GM12801 (cell line): ENCODE results near the gene ASGR2.

ENCODE experiments used
- TF ChIP-seq, protein P1 (sequence below): IDR thresholded peaks from one replicate; pipeline ENCODE4 v1.5.1; 2011; ENCODE audit warnings: control low read depth; ENCODE audit not compliant: insufficient read length; ENCODE audit errors: extremely low read depth

Gene ASGR2

DNA sequence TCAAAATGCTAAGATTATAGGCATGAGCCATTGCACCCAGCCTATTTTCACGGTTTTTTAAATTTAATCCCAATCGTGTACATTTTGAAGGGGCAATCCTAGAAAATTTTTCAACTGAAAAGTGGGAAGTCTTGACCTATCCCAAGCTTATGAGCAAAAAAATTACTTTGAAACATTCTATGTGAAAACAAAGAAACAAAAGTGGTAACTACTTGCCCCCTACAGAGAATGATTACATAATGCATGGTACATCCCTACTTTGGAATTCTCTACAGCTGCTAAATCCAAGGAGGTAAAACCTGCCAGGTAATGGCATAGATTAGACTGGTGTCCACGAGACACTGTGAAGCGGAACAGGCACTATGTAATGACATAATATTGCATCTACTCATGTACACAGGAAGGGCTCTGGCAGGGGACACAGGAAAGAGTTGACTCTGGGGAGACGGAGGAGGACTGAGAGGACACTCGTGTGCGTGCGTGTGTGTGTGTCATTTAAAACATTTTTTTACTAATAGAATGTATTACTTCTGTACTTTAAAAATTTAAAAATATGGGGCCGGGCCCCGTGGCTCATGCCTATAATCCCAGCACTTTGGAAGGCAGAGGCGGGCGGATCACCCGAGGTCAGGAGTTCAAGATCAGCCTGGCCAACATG lies 15.7 kb downstream of the ASGR2 start:
- TF ChIP-seq, protein P1, sequence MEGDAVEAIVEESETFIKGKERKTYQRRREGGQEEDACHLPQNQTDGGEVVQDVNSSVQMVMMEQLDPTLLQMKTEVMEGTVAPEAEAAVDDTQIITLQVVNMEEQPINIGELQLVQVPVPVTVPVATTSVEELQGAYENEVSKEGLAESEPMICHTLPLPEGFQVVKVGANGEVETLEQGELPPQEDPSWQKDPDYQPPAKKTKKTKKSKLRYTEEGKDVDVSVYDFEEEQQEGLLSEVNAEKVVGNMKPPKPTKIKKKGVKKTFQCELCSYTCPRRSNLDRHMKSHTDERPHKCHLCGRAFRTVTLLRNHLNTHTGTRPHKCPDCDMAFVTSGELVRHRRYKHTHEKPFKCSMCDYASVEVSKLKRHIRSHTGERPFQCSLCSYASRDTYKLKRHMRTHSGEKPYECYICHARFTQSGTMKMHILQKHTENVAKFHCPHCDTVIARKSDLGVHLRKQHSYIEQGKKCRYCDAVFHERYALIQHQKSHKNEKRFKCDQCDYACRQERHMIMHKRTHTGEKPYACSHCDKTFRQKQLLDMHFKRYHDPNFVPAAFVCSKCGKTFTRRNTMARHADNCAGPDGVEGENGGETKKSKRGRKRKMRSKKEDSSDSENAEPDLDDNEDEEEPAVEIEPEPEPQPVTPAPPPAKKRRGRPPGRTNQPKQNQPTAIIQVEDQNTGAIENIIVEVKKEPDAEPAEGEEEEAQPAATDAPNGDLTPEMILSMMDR, result no peak

DNA sequence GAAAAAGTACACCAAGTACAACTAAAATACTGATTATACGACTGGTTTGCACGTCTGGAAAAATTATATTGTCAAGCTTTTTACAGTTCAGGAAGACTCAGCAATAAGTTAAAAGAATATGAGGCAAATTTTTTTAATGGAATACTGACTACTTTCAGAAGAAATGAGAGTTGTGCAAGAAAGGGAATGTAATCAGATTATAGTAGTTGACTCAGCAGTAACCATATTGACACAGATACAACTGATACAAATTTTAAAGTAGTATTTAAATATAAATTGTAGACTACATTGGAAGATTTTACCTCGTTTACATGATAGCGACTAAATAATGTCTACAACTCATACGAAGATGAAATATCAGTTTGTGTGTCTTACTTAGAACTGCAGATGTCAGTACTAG lies 16.7 kb downstream of the ASGR2 start:
- TF ChIP-seq, protein P1, result no peak

DNA sequence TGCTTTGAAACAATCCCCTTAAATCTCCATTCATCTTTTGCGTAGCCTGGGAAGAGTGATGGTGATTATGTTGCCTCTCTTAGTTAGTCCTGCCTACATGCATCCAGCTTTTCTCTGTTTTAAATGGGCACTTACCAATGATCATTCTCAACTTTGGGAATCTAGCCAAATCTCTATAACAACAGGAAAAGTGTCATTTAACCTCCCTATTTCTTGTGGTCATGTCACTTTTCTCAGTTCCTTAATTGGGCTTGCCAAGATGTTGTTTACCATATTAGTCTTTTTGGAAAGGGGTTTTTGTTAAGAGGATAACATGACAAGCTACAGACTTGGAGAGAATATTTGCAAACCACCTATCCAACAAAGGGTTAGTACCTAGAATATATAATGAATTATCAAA lies 19.0 kb downstream of the ASGR2 start:
- TF ChIP-seq, protein P1, result no peak

DNA sequence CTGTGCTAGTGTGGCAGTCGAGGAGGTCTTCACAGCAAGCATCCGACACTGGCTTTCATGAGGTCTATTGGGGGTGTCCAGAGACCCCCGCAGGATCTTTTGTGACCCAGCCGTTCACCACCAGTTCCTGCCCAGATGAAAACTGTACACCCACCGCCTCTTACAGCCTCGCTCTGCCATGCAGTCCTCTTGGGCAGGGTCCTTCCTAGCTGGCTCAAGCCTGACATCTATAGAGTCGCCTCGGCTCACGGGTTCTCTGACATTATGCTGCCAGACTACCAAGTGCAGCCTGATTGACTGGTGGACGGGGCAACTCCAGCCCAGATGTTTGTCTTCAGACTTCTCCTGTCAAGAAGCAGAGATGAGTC lies 20.0 kb downstream of the ASGR2 start:
- TF ChIP-seq, protein P1, result no peak

DNA sequence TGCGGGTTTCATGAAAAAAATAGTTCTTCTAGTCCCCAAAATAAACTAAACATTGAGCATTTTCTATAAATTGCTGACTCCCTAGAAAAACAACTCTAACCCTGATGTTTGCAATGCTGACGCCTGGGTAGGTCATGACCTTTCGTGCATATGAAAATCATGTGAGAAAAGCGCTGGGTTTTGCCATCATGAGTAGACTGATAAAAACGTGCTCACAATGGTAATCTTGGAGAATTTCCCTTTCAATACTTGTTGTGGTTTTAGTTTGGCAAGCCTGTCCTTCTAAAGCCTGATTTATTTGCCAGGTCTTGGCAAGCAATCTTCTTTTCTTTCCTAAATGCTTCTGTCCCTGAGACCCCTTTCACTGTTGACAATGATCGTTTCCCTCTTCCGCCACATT lies 30.5 kb downstream of the ASGR2 start:
- TF ChIP-seq, protein P1, result no peak

DNA sequence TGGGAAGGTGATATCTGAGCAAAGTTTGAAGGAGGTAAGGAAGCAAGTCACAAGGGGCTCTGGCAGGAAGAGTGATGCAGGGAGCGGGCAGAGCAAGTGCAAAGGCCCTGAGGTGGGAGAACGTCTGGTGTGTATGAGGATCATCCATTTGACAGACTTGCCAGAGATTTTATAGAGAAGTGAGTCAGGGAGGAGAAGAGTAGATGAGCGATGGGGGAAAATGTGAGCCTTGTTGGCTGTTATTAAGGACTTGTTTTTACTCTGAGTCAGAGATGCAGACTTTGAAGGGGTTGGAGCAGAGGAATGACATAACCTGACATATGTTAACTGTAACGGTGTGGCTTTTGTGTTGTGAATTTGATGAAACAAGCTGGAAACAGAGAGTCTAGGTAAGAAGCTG lies 31.0 kb downstream of the ASGR2 start:
- TF ChIP-seq, protein P1, result no peak

DNA sequence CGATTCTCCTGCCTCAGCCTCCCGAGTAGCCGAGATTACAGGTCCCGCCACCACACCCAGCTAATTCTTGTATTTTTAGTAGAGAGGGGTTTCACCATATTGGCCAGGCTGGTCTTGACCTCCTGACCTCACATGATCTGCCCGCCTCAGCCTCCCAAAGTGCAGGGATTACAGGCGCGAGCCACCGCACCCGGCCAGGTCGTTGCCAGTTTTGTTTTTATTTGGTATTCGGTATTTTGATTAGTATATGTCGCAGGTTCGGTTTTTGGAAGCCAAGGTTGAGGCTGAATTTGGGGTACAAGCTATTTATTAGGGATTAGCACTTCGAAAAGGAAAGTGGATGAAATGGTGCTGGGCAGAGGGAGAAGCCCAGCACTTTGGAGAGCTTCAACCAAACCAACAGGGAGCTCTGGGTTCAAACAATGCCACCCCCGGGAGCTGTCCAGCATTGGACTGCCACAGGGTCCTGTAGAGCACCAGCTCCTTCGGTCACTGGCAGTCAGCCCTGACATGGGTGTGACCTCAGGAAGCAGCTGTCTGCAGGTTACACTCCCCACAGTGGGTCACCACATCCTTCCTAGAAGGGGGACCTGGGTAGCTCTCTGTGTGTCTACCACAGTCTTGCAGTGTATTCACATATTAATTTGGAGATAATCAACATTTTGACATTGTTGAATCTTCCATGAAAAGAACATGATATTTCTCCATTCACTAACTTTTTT lies 33.1 kb downstream of the ASGR2 start:
- TF ChIP-seq, protein P1, result no peak
